CD4-positive, alpha-beta T cell treated with Interleukin-21 for 1 hour (primary cell): ENCODE measurements around the gene PLXNA3.

ENCODE experiments used
- DNase-seq: peaks from one replicate; pipeline ENCODE4 v3.0.0-alpha.2; 2020

The PLXNA3 gene

DNA sequence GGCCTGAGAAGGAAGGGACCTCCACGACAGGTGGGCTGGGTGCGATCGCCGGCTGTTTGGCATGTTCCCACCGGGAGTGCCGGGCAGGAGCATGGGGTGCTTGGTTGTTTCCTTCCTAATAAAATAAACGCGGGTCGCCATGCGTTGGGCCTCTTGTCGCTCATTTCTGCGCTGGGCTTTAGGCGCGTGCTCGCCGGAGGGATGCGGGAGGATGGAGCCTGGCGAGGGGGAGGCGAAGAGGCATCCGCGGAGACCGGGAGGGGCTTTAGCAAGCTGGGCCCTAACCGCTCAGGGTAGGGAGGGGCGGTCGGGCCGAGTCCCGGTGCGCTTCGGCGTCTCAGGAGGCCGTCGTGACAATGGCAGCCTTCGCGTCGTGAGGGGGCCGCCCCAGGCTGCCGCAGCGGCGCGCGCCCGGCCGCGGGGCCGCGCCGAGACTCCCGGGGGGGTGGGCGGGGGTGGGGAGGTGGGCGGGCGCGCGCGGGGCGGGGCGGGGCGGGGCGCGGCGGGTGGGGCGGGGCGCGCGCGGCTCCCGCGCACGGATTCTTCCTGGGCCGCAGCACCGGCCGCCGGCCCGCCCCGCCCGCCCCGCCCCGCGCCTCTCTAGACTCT, 21.6 kb upstream of the PLXNA3 start:
- peak; percentile 74 for DNase-seq

DNA sequence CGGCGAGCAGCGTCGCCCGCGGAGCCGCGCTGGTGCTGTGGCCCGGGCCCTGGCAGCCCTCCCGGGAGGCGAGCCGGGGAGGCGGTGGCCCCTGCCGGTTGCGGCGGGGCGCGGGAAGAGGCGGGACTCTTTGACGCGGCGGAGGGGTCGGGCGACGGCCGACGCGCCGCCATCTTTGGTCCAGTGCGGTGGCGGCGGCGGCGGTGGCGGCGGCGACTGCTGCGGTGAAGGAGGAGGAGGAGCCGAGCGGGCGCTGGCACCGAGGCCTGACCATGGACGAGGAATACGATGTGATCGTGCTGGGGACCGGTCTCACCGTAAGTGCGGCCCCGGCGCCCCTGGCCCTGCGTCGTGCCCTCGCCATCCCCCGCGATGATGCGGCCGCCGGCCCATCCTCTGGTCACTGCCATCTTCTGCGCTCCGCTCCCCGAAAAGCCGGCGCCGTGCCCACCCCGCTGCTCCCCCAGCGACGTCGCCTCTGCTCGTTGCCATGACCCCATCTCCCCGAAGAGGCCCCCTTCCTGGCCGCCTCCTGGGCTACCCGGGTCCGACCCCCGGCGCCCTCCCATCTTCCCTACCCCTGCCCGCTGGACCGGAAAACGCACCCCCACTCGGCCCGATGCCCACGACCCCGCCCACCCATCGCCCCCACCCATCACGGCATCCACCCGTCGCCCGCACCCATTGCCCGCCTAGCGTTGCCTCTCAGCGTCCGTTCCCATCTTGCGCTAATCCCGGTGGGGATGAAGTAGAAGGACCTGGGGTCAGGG, 20.9 kb upstream of the PLXNA3 start, which contains the start of gene GDI1:
TSS of gene GDI1 (plus strand) at position 172 of the 770 bp plus-strand sequence. CDS start at position 273, 101 bp downstream.
- peak; percentile 71 for DNase-seq

DNA sequence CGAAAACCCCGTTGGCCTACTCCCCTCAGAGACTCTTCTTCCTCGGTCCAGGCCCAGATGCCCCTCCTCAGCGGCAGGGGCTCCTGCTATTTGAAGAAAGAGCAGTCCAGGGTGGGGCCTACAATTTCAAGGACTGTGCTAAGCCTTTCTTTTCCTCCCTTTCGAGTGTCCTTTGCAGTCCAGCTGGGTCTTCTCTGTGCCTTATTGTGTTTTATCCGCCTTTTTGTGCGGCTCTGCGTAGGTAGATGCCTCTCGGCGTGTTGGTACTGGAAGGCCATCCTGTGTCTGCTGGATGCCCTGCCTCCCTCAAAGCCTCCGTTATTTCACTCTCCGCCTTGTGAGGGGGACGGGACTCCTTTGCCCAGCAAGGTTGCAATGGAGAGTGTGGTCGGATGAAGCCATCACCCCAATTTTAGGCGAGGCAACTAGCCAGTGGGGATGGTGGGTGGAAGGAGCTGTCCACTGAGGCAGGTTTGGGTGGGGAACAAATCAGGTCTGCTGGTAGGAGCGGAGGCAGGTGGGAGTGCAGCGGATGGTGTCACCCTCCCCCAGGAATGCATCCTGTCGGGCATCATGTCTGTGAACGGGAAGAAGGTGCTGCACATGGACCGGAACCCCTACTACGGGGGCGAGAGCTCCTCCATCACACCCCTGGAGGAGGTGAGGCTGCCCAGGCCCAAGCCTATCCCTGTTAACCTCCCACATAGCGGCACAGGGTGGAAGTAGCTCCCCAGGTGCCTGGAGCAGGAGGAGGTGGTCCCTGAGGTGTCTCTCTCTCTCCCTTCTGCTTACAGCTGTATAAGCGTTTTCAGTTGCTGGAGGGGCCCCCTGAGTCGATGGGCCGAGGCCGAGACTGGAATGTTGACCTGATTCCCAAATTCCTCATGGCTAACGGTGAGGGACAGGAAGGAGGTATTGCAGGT, 19.8 kb upstream of the PLXNA3 start:
- DNase-seq = no peak

DNA sequence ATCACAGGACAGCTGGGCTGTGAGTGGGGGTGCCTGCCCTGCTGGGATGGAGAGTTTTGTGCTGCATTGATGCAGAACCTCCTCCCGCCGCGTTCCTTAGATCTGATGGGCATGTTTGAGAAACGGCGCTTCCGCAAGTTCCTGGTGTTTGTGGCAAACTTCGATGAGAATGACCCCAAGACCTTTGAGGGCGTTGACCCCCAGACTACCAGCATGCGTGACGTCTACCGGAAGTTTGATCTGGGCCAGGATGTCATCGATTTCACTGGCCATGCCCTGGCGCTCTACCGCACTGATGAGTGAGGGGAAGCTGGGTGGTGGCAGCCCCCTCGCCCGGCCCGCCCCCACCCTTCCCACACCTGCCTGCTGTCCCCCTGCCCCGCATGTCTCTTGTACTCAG, 18.2 kb upstream of the PLXNA3 start:
- DNase-seq = no peak

DNA sequence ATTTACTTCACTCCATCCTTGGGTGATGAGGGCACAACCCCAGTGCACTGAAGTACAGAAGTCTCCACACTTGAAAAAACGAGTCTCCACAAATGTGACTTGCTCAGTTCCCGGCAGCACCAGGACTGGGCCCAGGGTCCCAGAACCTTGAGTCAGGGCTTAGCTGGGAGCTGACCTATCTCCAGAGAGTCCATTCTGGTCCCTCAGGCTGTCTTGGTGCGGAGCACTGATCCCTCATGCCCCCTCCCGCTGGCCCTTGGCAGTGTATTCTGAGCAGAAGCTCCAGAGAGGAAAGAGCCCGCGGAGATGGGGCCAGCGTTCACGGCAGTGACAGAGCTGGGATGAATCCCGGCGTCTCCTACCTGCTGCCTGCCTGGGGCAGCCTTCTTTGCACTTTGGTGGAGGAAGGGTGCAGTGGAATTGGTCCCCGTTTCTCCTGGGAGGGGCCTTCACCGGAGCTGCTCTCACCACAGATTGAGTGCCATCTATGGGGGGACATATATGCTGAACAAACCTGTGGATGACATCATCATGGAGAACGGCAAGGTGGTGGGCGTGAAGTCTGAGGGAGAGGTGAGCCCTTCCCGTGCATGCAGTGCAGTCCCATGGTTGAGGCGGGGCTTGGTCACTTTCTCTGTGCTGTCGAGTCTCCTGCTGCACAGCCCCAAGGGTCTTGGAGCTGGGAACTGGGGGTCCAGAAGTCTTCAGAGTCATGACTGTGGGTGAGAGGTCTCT, 17.3 kb upstream of the PLXNA3 start:
- DNase-seq = no peak

DNA sequence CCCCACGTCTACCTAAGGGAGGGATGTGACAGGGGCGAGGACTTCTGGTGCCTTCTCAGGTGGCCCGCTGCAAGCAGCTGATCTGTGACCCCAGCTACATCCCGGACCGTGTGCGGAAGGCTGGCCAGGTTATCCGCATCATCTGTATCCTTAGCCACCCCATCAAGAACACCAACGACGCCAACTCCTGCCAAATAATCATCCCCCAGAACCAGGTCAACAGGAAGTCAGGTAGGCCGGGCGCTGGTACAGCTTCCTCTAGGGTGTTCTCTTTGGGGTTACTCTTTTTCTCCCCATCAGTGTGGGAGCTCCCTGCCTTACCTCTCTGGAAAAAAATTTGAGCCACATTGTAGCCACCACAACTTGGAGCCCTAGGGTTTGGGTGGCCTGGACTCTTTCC, 16.5 kb upstream of the PLXNA3 start:
- DNase-seq = peak; percentile 21

DNA sequence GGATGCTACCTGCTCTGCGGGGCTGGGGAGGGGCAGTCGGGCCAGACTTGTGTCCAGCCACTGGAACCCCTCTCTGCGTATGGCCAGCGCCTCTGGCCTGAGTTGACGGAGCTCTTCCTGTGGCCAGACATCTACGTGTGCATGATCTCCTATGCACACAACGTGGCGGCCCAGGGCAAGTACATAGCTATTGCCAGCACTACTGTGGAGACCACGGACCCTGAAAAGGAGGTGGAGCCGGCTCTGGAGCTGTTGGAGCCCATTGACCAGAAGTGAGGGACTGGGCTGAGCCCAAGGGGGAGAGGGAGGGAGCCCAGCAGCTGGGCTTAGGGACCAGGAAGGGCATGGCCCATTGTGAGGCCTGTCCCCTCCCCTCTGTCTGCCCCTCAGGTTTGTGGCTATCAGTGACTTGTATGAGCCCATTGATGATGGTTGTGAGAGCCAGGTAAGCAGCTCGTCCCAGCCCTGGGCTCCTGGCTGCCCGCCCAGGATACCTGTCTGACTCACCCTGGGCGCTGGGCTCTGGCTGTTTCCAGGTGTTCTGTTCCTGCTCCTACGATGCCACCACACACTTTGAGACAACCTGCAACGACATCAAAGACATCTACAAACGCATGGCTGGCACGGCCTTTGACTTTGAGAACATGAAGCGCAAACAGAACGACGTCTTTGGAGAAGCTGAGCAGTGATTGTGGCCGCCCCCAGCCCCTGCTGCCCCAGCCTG, 15.9 kb upstream of the PLXNA3 start:
- DNase-seq = no peak

DNA sequence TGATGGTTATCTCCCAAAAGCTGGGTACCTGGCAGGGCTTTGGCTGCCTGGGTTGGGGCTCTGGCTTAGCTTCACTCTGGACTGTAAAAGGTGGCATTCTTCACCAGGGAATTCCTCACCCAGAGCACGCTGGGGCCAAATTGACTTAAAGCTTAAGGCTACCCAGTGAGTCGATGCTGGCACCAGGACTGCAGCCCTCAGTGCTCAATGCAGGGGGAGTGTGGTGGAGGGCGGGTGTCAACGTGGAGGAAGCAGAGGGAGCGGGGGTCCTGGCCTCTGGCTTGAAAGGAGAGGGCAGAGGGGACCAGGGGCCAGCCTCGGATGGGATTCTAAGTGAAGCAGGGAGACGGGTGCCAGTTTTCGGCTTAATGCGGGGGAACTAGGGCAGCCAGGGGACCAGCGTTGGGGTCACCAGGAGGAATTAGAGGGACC, 14.6 kb upstream of the PLXNA3 start:
- DNase-seq = no peak

DNA sequence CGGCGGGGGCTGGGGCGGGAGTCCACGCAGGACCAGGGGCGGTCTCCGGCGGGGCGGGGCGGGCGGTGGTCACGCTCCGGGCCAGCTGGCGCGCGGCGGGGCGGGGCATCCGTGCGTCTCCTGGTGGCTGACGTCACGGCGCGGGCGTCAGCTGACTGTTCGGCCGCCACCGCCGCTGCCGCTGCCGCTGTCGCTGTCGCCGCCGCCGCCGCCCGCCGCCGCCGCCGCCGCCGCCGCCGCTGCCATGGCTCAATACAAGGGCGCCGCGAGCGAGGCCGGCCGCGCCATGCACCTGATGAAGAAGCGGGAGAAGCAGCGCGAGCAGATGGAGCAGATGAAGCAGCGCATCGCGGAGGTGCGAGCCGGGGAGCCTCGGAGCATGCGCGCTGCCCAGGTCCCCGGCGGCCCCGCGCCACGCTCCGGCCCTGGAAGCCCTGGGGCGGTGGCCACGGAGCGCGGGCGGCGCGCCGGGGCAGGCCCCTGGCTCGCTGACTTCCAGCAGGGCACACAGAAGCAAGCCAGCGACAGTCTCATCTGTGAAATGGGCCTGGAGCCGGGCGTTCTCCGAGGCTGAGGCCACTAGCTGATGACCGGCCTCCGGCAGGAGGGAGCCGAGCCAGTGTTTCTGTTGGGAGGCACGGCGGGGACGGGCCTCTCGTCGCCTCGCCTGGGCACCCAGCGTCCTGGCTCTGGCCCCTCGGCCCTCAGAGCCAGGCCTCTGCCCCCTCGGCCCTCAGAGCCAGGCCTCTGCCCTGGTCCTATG, 13.9 kb upstream of the PLXNA3 start, which contains the start of gene FAM50A:
TSS of gene FAM50A (plus strand) at position 150 of the 763 bp plus-strand sequence. CDS start at position 245, 95 bp downstream.
- peak; percentile 74 for DNase-seq

DNA sequence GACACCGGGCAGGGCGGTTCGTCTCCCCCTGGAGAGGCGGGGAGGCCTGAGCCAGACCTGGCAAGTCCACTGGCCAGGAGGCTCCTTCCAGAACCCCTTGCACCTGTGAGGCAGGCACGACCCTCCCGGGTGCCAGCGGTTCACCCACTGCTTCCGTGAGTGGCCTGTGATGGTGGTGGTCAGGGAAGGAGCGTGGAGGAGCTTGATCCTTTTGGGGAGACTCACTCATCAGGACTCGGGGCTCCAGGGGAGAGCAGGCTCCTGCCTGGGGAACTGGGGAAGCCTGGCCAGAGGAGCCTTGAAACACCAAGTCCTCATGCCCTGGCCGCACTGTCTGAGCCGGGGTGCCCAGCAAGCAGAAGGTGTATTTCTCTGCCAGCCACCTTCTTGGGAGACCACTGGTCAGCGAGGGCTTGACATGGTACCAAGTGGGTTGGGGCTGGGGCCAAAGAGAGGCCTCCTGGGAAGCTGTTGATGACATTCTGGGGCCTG, 13.3 kb upstream of the PLXNA3 start:
- no peak for DNase-seq

DNA sequence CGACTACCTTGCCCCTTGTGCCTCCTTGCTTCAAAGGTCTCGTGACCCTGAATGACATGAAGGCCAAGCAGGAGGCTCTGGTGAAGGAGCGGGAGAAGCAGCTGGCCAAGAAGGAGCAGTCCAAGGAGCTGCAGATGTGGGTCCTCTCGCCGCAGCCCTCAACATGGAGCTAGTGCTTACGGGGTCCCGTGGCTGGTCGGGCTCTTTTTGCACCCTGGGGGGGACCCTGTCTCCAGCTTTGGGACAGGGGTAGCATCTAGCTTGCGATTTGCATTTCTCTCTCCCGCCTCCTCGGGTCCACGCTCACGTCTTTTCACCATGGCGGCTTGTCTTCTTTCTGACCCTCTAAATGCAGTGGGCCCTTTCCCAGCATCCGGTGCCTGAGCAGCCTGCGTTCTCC, 12.3 kb upstream of the PLXNA3 start:
- no peak for DNase-seq

DNA sequence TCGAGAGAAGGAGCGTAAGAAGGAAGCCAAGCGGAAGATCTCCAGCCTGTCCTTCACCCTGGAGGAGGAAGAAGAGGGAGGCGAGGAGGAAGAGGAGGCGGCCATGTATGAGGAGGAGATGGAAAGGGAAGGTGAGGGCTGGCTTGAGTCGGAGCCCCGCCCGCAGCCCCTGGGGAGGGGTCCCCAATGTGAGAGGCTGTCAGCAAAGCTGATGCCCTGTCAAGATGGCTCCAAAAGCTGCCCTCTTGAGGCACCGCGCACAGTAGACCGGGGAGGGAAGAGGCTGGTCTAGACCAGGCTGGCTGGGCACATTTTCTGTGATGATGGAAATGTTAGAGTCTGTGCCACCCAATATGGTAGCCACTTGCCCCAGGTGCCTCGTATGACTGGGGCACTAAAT, 11.7 kb upstream of the PLXNA3 start:
- DNase-seq = no peak

DNA sequence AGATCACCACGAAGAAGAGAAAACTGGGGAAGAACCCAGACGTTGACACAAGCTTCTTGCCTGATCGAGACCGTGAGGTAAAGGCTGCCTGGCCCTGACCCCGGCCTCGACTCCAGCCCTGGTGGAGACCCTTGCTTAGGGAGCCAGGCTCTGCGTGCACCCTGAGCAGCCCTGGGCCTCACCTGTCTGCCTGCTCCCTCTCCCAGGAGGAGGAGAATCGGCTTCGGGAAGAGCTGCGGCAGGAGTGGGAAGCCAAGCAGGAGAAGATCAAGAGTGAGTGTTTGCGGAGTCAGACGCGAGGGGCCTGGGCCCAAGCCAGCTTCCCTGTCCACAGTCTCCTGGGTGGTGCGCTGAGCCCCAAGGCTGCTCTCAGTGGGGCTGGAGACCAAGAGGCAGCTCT, 9.6 kb upstream of the PLXNA3 start:
- DNase-seq = no peak

DNA sequence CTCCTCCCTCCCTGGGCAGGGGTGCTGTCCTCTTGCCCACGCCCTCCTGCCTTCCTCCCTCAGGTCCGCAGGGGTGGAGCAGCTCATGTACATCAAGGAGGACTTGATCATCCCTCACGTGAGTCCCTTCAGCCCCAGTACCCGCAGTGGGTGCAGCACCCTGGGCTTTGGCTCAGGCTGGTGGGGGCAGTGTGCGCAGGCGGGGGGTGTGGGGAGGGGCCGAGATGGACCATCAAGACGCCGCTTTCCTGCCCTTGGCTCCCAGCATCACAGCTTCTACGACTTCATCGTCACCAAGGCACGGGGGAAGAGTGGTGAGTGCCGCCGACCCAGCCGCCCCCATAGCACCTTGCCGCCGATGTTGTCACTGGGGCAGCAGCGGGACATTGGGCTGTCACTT, 8.5 kb upstream of the PLXNA3 start:
- DNase-seq = no peak

DNA sequence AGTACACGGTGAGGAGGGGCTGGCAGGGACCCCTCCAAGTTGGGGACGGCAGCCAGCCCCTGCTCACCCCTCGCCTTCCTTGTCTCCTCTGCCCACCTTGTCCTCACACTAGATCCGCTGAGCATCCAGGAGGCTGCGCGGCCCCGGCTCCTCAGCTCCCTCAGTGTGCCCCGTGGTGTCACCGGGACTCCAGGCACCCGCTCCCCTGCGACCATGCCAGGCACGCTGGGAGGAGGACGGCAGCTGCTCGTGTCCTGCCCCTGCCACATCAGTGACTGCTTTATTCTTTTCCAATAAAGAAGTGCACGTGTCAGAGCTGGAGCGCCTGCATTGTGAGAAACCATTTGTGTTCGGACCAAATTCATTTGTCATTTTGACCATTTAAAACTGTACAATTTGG, 7.8 kb upstream of the PLXNA3 start:
- no peak for DNase-seq

DNA sequence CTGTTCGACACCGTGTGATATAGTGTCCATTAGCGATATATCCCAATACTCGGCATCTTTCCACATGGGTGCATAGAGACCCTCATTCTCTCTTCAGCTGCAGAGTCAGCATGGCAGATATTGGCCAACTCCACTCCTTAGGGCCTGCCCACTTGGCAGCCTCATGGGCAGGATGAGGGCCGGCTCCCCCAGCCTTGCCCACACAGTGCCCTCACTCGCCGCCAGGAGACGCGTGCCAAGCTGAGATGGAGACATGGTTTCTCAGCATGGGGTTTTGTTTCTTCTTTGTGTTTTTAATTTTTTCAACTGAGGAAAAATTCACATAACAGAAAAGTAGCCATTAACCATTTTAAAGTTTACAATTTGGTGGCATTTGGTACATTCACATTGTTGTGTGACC, 5.3 kb upstream of the PLXNA3 start:
- DNase-seq = no peak

DNA sequence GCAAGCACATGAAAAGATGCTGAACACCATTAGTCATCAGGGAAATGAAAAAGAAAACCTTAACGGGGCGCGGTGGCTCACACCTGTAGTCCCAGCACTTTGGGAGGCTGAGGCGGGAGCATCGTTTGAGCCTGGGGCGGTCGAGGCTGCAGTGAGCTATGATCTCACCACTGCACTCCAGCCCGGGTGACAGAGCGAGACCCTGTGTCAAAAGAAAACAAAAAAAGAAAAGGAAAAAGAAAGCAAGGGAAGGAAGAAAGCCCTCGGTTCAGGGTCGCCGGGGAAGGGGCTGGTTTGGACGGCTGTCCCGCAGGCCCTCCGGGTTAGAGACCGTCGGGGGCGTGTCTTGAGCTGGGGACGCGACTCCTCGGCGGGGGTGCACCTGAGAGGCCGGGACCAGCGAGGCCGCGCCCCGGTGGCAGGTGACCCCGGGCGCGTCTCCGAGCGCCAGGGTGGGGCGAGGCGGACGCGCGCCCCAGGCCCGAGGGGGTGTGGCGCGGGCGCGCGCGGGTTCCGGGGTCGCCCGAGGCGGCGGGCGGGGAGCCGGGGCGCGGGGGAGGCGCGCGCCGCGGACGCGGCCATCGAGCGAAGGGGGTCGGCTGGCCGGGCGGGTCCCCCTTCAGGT, 478 bp upstream of the PLXNA3 start:
- DNase-seq = peak; percentile 75

DNA sequence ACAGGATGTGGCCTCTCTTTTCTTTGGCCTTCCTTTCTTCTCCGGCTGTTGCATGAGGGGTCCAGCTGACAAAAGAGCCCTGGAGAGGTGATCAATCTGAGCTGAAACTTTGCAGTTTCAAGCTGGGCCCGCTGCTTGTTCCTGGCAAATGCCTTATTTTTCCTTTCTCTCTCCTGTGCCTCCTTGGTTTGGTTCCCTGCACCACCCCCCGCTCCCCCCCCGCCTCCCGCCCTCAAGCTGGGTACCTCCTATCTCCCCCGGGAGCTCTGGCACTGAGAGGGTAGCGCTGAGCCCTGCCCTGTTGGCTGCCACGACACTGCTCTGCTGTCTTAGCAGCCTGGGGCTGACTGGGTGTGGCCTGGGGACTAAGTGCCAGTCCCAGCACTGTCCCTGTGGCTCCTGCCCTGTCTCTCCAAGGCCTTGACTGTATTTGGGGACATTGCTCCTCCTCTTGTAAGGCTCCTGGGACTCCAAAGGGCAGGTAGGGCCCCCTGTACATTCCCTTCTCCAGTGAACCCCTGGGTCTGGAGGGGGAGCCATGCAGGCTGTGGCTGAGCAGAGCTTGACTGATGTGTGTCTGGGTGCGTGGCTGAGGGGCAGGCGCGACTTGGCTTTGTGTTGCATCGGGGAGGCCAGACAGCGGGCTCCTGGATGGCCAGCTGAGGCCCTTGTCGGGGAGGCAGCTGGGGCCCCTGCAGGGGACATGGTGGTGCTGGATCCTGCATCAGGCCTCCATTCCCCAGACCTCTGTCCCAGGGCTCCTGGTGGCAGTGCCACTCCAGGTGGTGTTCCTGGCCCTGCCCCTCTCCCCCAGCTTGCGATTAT, 1.1 kb downstream of the PLXNA3 start:
- DNase-seq = no peak

DNA sequence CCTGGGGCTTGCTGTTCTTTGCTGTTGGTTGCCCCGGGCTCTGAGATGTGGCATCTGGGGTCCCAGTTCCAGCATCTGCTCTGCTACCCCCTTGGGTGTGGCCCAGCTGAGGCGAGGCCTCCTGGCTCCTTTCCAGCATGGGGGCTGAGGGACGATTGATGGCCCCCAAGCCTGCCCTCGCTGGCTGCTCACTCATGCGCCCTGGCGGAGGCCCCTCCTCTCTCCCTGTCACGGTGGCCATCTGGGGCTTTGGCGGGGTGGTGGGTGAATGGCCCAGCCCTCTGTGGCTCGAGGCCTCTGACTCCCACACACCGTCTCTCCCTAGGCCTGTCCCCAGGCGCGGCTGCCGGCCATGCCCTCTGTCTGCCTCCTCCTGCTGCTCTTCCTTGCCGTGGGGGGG, 1.8 kb downstream of the PLXNA3 start:
- no peak for DNase-seq

DNA sequence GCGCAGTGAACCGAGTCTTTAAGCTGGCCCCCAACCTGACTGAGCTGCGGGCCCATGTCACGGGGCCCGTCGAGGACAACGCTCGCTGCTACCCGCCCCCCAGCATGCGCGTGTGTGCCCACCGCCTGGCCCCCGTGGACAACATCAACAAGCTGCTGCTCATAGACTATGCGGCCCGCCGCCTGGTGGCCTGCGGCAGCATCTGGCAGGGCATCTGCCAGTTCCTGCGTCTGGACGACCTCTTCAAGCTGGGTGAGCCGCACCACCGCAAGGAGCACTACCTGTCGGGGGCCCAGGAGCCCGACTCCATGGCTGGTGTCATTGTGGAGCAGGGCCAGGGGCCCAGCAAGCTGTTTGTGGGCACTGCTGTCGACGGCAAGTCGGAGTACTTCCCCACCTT, 2.2 kb downstream of the PLXNA3 start:
- DNase-seq = no peak
